A673 (cell line): ENCODE results near the gene MYORG.

Experiments
- CTCF ChIP-seq: fragments of 300-800, 200-600 bp; sonication (generic); conservative IDR thresholded peaks from 2 replicates; pipeline ENCODE4 v1.5.1; 2017; ENCODE audit warnings: low read depth, mild to moderate bottlenecking, antibody characterized with exemption, low read length, moderate library complexity, mixed read lengths
- EZH2 ChIP-seq: fragments of 200-600 bp; sonication (generic); IDR thresholded peaks from 2 replicates; pipeline ENCODE4 v1.6.1; 2017; ENCODE audit warnings: borderline replicate concordance, low read depth, mild to moderate bottlenecking, mixed read lengths, antibody characterized with exemption, low read length; ENCODE audit not compliant: poor library complexity, severe bottlenecking

GRCh38 chr9:34376596-34377403 lies at the start of gene MYORG:
- no peak for TF ChIP-seq CTCF
- TF ChIP-seq EZH2, result no peak
